Activated CD8-positive, alpha-beta memory T cell treated with anti-CD3 and anti-CD28 coated beads, Interleukin-2, amount 50 U/mL, for 24 hours (primary cell): ENCODE measurements around the gene S100A1.
"Not testable (repeated sequence)": the region's sequence is repeated elsewhere in the genome, so short reads cannot be mapped to it uniquely, and the experiment has no call there.

Source experiments
- DNase-seq: peaks from one replicate; pipeline ENCODE4 v3.0.0-alpha.2; 2020; ENCODE audit errors: extremely low read depth

S100A1 gene

DNA sequence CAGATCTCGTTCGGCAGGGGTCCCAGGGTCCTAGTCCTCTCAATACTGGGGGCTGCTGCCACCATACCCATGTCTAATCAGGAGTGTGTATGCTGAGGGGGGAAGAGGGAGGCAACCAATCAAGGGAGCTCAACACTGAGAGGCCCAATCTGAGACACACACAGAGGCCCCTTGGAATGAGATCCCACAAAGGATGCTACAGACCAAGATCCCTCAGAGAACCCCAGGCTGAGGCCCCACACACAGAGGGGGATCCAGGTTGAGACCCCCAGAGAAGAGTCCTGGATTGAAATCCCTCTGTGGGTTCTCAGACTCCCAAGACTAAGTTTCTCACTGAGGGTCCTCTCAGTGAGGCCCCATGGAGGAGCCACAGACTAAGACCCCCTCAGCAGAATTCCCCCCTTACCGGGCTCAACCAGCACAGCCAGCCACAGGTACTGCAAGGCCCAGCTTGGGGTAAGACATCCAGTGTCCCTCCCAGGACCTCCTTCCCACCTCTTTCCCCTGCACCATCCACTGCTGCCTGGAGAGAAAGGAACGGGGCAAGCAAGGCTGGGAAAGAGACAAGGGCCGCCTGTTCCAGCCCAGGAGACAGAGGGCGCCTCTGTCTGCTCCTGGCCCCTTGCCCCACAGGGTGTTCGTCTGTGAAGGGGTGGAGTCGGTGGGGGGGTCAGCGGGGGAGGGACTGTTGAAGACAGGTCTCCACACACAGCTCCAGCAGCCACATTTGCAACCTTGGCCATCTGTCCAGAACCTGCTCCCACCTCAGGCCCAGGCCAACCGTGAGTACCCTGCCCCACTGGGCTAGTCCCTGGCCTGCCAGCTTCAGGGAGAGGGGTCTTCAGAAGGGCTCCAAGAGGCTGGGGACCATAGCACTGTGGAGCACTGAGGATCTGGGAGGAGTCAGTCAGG lies at the start of gene S100A1:
S100A1 (plus strand) TSS at position 720 of the 912 bp plus-strand sequence. CDS start 2,088 bp downstream, outside the sequence.
- no peak for DNase-seq

- no peak for DNase-seq
Observed at GRCh38 chr1:153578490-153578889, 49.7 kb upstream of the S100A1 start.

- no peak for DNase-seq
Observed at GRCh38 chr1:153578936-153579335, 49.3 kb upstream of the S100A1 start.

DNA sequence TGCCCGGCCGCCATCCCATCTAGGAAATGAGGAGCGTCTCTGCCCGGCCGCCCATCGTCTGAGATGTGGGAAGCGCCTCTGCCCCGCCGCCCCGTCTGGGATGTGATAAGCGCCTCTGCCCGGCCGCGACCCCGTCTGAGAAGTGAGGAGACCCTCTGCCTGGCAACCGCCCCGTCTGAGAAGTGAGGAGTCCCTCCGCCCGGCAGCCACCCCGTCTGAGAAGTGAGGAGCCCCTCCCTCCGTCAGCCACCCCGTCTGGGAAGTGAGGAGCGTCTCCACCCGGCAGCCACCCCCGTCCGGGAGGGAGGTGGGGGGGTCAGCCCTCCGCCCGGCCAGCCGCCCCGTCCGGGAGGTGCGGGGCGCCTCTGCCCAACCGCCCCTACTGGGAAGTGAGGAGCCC lies 45.4 kb upstream of the S100A1 start:
- DNase-seq = not testable (repeated sequence)

DNA sequence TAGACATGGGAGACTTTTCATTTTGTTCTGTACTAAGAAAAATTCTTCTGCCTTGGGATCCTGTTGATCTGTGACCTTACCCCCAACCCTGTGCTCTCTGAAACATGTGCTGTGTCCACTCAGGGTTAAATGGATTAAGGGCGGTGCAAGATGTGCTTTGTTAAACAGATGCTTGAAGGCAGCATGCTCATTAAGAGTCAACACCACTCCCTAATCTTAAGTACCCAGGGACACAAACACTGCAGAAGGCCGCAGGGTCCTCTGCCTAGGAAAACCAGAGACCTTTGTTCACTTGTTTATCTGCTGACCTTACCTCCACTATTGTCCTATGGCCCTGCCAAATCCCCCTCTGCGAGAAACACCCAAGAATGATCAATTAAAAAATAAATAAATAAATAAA lies 44.7 kb upstream of the S100A1 start:
- not testable (repeated sequence) for DNase-seq

- DNase-seq = no peak
Observed at GRCh38 chr1:153583976-153584375, 44.3 kb upstream of the S100A1 start.

DNA sequence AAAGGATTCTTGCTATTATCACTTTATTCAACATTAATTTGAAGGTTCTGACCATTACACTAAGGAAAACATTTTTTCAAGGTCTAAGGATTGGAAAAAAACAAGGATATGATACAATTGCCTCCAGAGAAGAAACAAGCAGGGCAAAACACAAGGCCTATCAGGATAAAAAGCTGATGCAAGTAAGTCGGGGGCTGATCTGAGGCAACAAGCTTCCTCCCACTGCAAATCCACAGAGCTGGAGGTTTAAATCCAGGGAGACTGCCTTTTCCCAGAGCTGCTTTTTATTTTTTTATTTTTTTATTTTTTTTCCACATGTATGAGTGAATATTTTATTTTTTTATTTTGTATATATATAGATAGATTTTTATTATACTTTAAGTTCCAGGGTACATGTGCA lies 43.2 kb upstream of the S100A1 start:
- DNase-seq = no peak

DNA sequence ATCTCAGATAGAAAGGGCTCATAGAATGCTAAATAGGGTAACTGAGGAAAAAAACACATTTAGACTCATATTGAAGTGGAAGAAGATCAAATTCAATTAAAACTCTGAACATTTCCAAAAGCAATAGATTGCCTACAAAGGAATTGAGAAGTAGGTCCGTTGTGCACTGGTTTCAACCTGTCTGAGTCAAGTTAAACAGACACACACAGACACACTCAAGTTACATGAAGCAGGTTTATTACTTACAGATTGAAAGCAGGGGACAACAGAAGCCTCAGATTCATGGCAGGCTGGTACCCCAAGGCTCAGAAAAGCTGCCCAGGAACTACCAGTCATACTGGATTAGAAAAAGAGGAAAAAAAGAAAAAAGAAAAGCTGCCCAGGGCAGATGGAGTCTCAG lies 41.9 kb upstream of the S100A1 start:
- no peak for DNase-seq

- DNase-seq = no peak
Observed at GRCh38 chr1:153587314-153587713, 40.9 kb upstream of the S100A1 start.

DNA sequence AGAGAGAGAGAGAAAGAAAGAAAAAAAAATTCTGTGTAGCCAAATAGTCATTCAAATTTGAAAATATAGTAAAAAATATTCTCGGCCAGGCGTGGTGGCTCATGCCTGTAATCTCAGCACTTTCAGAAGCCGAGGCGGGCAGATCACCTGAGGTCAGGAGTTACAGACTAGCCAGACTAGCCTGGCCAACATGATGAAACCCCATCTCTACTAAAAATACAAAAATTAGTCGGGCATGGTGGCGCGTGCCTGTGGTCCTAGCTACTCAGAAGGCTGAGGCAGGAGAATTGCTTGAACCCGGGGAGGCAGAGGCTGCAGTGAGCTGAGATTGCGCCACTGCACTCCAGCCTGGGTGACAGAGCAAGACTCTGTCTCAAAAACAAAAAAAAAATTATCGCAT lies 40.2 kb upstream of the S100A1 start:
- DNase-seq = not testable (repeated sequence)

DNA sequence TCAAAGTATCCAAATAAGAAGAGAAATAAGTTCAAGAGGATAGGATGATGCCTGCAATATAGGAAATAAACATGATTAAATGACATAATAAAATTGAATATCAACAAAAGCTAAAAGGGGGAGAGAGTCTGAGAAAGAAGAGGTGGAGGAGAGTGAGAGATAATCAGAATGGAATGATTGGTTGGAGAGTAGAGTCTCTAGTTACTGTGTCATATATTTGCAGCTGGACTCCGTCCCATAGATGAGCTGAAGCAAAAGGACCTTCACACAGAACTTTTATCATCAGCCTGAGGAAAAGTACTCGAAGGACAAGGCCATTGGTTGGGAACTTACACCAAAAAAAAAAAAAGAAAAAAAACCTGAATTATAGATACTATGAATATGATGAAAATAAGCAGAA lies 39.8 kb upstream of the S100A1 start:
- no peak for DNase-seq

GRCh38 chr1:153592748-153593147 lies 35.5 kb upstream of the S100A1 start:
- no peak for DNase-seq

GRCh38 chr1:153597206-153597605 lies 31.0 kb upstream of the S100A1 start:
- DNase-seq = no peak

DNA sequence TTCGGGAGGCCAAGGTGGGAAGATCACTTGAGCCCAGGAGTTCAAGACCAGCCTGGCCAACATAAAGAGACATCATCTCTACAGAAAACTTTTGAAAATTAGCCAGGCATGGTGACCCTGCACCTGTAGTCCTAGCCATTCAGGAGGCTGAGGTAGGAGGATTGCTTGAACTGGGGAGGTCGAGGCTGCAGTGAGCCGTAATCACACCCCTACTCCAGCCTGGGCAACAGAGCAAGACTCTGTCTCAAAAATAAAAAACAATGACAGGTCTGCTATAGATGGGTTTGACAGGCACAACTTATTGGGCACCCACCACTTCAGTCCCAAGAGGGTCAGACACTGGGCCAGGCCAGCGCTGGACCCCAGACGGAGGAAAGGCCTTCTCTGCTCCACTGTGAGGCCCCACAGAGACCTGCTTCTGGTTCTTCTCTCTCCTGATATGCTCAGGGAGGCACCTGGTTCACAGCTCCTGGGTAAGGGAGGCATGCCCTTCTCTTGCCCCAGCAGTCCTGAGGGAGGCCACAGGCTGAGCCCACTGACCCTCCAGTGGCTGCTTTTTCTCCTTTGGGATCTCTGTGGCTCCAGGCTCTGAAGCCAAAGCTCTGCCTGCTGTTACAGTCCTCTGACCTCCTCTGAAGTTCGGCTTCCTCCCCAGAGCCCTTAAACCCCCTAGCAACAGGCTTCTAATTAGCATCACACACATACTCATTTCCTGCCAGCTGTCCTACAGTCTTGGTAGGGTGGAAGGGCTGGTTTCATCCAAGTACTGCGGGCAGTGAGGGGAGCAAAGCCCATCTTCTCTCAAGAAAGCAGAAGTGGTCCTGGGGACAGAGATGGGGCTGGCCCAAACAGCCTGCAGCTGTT lies 29.7 kb upstream of the S100A1 start:
- no peak for DNase-seq

DNA sequence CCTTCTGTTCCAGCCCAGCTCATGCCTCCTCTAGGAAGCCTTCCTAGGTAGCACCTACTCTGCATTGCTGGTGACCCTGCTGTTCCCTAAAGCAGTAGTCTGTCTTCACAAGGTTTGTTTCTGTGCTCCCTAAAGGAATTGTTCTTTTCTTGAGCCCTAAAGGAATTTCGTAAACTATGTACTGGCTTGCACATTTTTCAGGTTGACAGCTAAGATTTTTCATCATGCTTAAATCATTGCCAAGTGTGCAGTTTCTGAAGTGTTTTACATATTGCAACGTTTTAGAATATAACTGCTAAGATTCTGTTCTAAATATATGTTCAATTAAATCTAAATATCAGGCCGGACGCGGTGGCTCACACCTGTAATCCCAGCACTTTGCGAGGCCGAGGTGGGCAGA lies 28.4 kb upstream of the S100A1 start:
- no peak for DNase-seq

GRCh38 chr1:153602749-153603148 lies 25.5 kb upstream of the S100A1 start:
- no peak for DNase-seq

- no peak for DNase-seq
Observed at GRCh38 chr1:153606194-153606593, 22.0 kb upstream of the S100A1 start.

DNA sequence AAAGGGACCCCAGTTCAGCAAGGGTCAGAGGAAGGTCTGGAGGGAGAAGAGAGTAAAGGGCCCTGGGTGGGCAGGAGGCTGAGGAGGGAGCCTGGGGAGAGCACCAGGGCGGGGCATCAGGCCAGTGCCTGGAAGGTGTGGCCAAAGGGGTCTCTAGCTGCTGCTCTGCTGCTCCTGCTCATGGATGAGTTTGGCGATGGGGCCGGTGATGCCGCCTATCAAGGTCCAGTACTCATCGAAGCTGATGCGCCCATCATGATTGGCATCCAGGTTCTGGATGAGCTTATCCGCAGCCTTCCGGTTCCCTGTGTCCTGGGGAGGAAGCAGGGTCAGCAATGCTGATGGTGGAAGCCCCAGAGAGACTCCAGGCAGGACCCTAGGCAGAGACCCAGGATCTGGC lies 20.9 kb upstream of the S100A1 start:
- DNase-seq = no peak

- DNase-seq = no peak
Observed at GRCh38 chr1:153608089-153608682, 20.0 kb upstream of the S100A1 start.

GRCh38 chr1:153608742-153609584 lies 19.3 kb upstream of the S100A1 start:
- DNase-seq = no peak

DNA sequence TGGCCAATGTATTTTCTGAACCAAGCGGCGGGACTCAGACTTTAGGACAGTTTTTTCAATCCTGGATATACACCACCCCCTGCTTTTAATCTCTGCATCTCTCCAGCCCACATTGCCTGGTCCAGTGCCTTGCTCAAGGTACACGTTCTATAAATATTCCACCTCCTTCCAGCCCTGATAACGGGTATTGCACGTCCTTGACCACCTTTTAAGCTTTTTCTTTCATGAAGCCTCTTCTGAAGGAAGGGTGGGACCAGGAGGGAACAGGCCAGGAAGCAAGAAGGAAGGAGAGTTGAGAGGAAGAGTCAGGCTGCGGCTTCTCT lies 18.7 kb upstream of the S100A1 start:
- DNase-seq = no peak

- DNase-seq = no peak
Observed at GRCh38 chr1:153610334-153610733, 17.9 kb upstream of the S100A1 start.
